ENCODE results near the gene SGIP1. TPM values are rescaled to one million over a fixed set of nuclear protein-coding genes. Genes with fewer than 3 reads are reported as not detected.

Gene SGIP1
- total and polyA plus RNA-seq, 8 donors = 0.31 to 2.3 (median 1.1) TPM

GRCh38 chr1:66526036-66526435, 7.9 kb upstream of the SGIP1 start:
- DNase-seq (no peak), FAIRE-seq (no peak), ATAC-seq (no peak)
- intact Hi-C loops (cut with DNase I) = no loop called here
- no peaks in the 10 kb centered on the region for H3K36me3 ChIP-seq
- H3K4me1 ChIP-seq = no peaks in the 10 kb centered on the region
- TF ChIP-seq CTCF (IDR thresholded peaks at IDR 0.05) = no peak
- no peak overlapping the region for H3K27ac ChIP-seq
- 34 to 47% methylated on average over 1 of the region's 1 CpG for WGBS, 2 donors
- H3K4me3 ChIP-seq = no peak overlapping the region
- H3K9me3 ChIP-seq = no peaks in the 10 kb centered on the region
- H3K27me3 ChIP-seq = no peaks in the 10 kb centered on the region

- Histone ChIP-seq H3K27me3 (no peaks in the 10 kb centered on the region), H3K4me3 (no peak overlapping the region), H3K27ac (no peak overlapping the region), H3K9me3 (no peaks in the 10 kb centered on the region), H3K4me1 (no peaks in the 10 kb centered on the region), H3K36me3 (no peaks in the 10 kb centered on the region)
- no peak for DNase-seq
- ATAC-seq = no peak
- TF ChIP-seq CTCF (IDR thresholded peaks at IDR 0.05) = no peak
- FAIRE-seq = no peak
- intact Hi-C loops (cut with DNase I) = no loop called here
- WGBS, 2 donors = 56 to 59% methylated on average over 2 of the region's 2 CpGs
Observed at GRCh38 chr1:66526991-66527390, 7.0 kb upstream of the SGIP1 start.

- intact Hi-C loops (cut with DNase I) = no loop called here
- no peaks in the 10 kb centered on the region for H3K27me3 ChIP-seq
- TF ChIP-seq CTCF (IDR thresholded peaks at IDR 0.05) = no peak
- H3K4me1 ChIP-seq = no peaks in the 10 kb centered on the region
- no peak for ATAC-seq
- H3K4me3 ChIP-seq = no peak overlapping the region
- H3K9me3 ChIP-seq = no peaks in the 10 kb centered on the region
- FAIRE-seq = no peak
- H3K36me3 ChIP-seq = no peaks in the 10 kb centered on the region
- 85 to 90% methylated on average over 2 of the region's 2 CpGs for WGBS, 2 donors
- no peak for DNase-seq
- no peak overlapping the region for H3K27ac ChIP-seq
Observed at GRCh38 chr1:66527686-66528085, 6.3 kb upstream of the SGIP1 start.

- TF ChIP-seq CTCF (IDR thresholded peaks at IDR 0.05) = no peak
- no peaks in the 10 kb centered on the region for H3K36me3 ChIP-seq
- H3K27me3 ChIP-seq = no peaks in the 10 kb centered on the region
- H3K9me3 ChIP-seq = no peaks in the 10 kb centered on the region
- 50 to 69% methylated on average over 1 of the region's 1 CpG for WGBS, 2 donors
- DNase-seq (no peak), ATAC-seq (no peak), FAIRE-seq (no peak)
- H3K4me3 ChIP-seq = no peak overlapping the region
- intact Hi-C loops (cut with DNase I) = no loop called here
- no peak overlapping the region for H3K27ac ChIP-seq
- peaks cover 0 to 5% (median 0%) of the 10 kb centered on the region in 3 donors for H3K4me1 ChIP-seq
Observed at GRCh38 chr1:66528580-66528979, 5.4 kb upstream of the SGIP1 start.

- no peaks in the 10 kb centered on the region for H3K27me3 ChIP-seq
- DNase-seq (no peak), FAIRE-seq (no peak), ATAC-seq (no peak)
- H3K27ac ChIP-seq = no peak overlapping the region
- TF ChIP-seq CTCF (IDR thresholded peaks at IDR 0.05) = no peak
- WGBS, 2 donors = 78 to 85% methylated on average over 1 of the region's 1 CpG
- H3K36me3 ChIP-seq = no peaks in the 10 kb centered on the region
- H3K4me3 ChIP-seq = no peak overlapping the region
- intact Hi-C loops (cut with DNase I) = no loop called here
- H3K4me1 ChIP-seq = peaks cover 0 to 6% (median 5%) of the 10 kb centered on the region in 3 donors
- no peaks in the 10 kb centered on the region for H3K9me3 ChIP-seq
Observed at GRCh38 chr1:66532214-66532613, 1.7 kb upstream of the SGIP1 start.
